HepG2 (cell line): ENCODE measurements around the gene FBXL7. TPM values are rescaled to one million over a fixed set of nuclear protein-coding genes. Genes with fewer than 3 reads are reported as not detected.

Source experiments
- ATAC-seq: fragments of 200-7000 bp; cut with Tn5 transposase; 3 replicates; pipeline ENCODE4 v1.9.1; 2020; ENCODE audit warnings: mild to moderate bottlenecking, moderate library complexity
- BruUV-seq: library from RNA; stranded (reverse); fragments of 400-500 nt; replicated peaks from 2 replicates; lab custom pipeline; 2021; lab: Mats Ljungman, UMichigan
- CTCF ChIA-PET: fragments of 300-600 bp; formaldehyde crosslinking; extraction: SDS; loops from one replicate; lab custom pipeline; 2021; ENCODE audit warnings: low total read pairs, inconsistent platforms, low intra/inter-chr PET ratio; lab: Yijun Ruan, JAX
- POLR2A ChIA-PET: fragments of 350-600 bp; sonication (Branson Sonifier 250); formaldehyde crosslinking; loops from one replicate; lab custom pipeline; 2020; ENCODE audit warnings: antibody characterized with exemption, inconsistent platforms; lab: Yijun Ruan, JAX
- DNase-seq: peaks from one replicate; pipeline ENCODE4 v3.0.0-alpha.2; 2015; ENCODE audit warnings: low spot score
- FAIRE-seq: peaks from 3 replicates; lab custom pipeline; 2011; peaks lifted over from hg19 to GRCh38; lab: Jason Lieb, UNC
- H2AFZ ChIP-seq: one replicate; pipeline ENCODE4 v1.6.1; 2011; ENCODE audit warnings: low read length, inconsistent platforms
- H3K27ac ChIP-seq: fragments of 300-600 bp; 3 replicates; pipeline ENCODE4 v1.8.0; 2011; ENCODE audit warnings: mixed run types, mild to moderate bottlenecking, mixed read lengths, low read length, inconsistent platforms; ENCODE audit not compliant: insufficient read depth; ENCODE audit errors: extremely low read length
- H3K27me3 ChIP-seq, 2 experiments: fragments of 200-600 bp in 1 of 2; 2 replicates in 1 of 2; 3 replicates in 1 of 2; pipeline versions ENCODE4 v1.6.0 to v1.8.0; 2011; ENCODE audit warnings: low read length in 2 of 2, mild to moderate bottlenecking in 2 of 2, moderate library complexity in 2 of 2, inconsistent platforms in 1 of 2; ENCODE audit not compliant: insufficient read depth in 2 of 2, control insufficient read depth in 1 of 2
- H3K36me3 ChIP-seq, 2 experiments: fragments of 200-600 bp in 1 of 2; replicated peaks in 1 of 2; 2 replicates in 1 of 2; 3 replicates in 1 of 2; pipeline versions ENCODE4 v1.5.1 to v1.8.0; 2011; ENCODE audit warnings: low read length in 2 of 2, inconsistent platforms in 1 of 2; ENCODE audit not compliant: insufficient read depth in 2 of 2, control insufficient read depth in 1 of 2
- H3K4me1 ChIP-seq: 2 replicates; pipeline ENCODE4 v1.5.1; 2012; ENCODE audit warnings: low read length, inconsistent platforms; ENCODE audit not compliant: insufficient read depth
- H3K4me2 ChIP-seq: 2 replicates; pipeline ENCODE4 v1.6.0; 2011; ENCODE audit warnings: low read depth, low read length, inconsistent platforms
- H3K4me3 ChIP-seq, 3 experiments: fragments of 200-600 bp in 1 of 3; sonication (generic), shearing (Covaris generic) in 1 of 3; replicated peaks in 1 of 3; 2 replicates each; pipeline ENCODE4 v1.5.1; 2011 to 2016; ENCODE audit warnings: low read length in 3 of 3, inconsistent platforms in 2 of 3, low read depth in 2 of 3, mild to moderate bottlenecking in 2 of 3, control low read depth in 1 of 3, mixed read lengths in 1 of 3; ENCODE audit not compliant: insufficient read depth in 1 of 3
- H3K79me2 ChIP-seq: one replicate; pipeline ENCODE4 v1.6.1; 2011; ENCODE audit warnings: low read length, inconsistent platforms; ENCODE audit not compliant: insufficient read depth
- H3K9ac ChIP-seq: 2 replicates; pipeline ENCODE4 v1.6.0; 2011; ENCODE audit warnings: mild to moderate bottlenecking, low read depth, low read length, inconsistent platforms; ENCODE audit not compliant: insufficient read depth
- H3K9me3 ChIP-seq: 2 replicates; pipeline ENCODE4 v1.5.1; 2012; ENCODE audit warnings: mild to moderate bottlenecking, low read length
- H4K20me1 ChIP-seq: 2 replicates; pipeline ENCODE4 v1.6.0; 2011; ENCODE audit warnings: inconsistent platforms, mild to moderate bottlenecking, low read length, moderate library complexity; ENCODE audit not compliant: insufficient read depth
- MYC ChIP-seq: sonication (generic); formaldehyde crosslinking; IDR thresholded peaks from 2 replicates; pipeline ENCODE4 v1.9.0; 2021; ENCODE audit warnings: missing genetic modification reagents, borderline replicate concordance
- PPARG ChIP-seq: conservative IDR thresholded peaks from 2 replicates; pipeline ENCODE4 v1.6.1; 2016; ENCODE audit warnings: missing biosample characterization, missing genetic modification reagents
- REL ChIP-seq: sonication (generic); formaldehyde crosslinking; conservative IDR thresholded peaks from 2 replicates; pipeline ENCODE4 v1.8.0; 2022; ENCODE audit warnings: mild to moderate bottlenecking, missing genetic modification reagents, moderate library complexity
- ZKSCAN8 ChIP-seq: IDR thresholded peaks from 2 replicates; pipeline ENCODE4 v1.6.1; 2016; ENCODE audit warnings: borderline replicate concordance, missing genetic modification reagents, missing compliant biosample characterization
- ZMAT3 ChIP-seq: sonication (generic); formaldehyde crosslinking; conservative IDR thresholded peaks from 2 replicates; pipeline ENCODE4 v1.7.0; 2021; ENCODE audit warnings: missing genetic modification reagents
- ZNF644 ChIP-seq: IDR thresholded peaks from 2 replicates; pipeline ENCODE4 v1.6.1; 2016; ENCODE audit warnings: low read depth
- ZNF646 ChIP-seq: sonication (generic); formaldehyde crosslinking; IDR thresholded peaks from 2 replicates; pipeline ENCODE4 v1.9.0; 2021; ENCODE audit warnings: mild to moderate bottlenecking, missing genetic modification reagents
- ZNF788 ChIP-seq: sonication (generic); formaldehyde crosslinking; IDR thresholded peaks from 2 replicates; pipeline ENCODE4 v1.5.0; 2020; ENCODE audit warnings: mild to moderate bottlenecking, missing genetic modification reagents, borderline replicate concordance
- WGBS: methylation state at CpG from one replicate; pipeline ENCODE4 v1.1.6; 2017; ENCODE audit warnings: low lambda C conversion rate; 5-methylcytosine and 5-hydroxymethylcytosine counted together
- in situ Hi-C: cut with HindIII; loops from 2 replicates; pipeline ENCODE4 v1.10.0; 2017; ENCODE audit warnings: low pct_unique_long_range_greater_than_20kb; ENCODE audit not compliant: extremely low pct_ligation_motif_present
- intact Hi-C: fragments of 100-400 bp; cut with micrococcal nuclease; formaldehyde crosslinking; loops from one replicate; pipeline ENCODE4 v1.10.0; 2022; ENCODE audit not compliant: unreplicated experiment
- polyA plus RNA-seq, 8 experiments: library from polyadenylated mRNA; depleted of rRNA in 3 of 8; stranded (reverse) in 7 of 8; unstranded in 1 of 8; fragments of >200 nt; fragmentation: Illumina TruSeq in 4 of 8; extraction: Trizol in 4 of 8; gene quantifications; 2 replicates each; pipeline versions ENCODE4 v1.2.1 to v1.2.3, GENCODE V29; 2011 to 2016; ENCODE audit warnings: low read depth in 4 of 8, missing spikeins in 1 of 8, mixed read lengths in 1 of 8; ENCODE audit not compliant: insufficient read depth in 1 of 8
- total RNA-seq, 5 experiments: library from RNA; depleted of rRNA; stranded (reverse); fragments of >200 nt; fragmentation: Illumina TruSeq; extraction: Trizol; gene quantifications; 2 replicates each; pipeline ENCODE4 v1.2.3, GENCODE V29; 2016; ENCODE audit warnings: low read depth in 1 of 5

Gene FBXL7
- total and polyA plus RNA-seq, 2 of the 13 experiments (the other 11 are each of a cell fraction or from before 2014, with no cell fraction given), result 0.07 TPM; not detected in 1

GRCh38 chr5:15690611-15691010, 190.6 kb downstream of the FBXL7 start:
- H3K4me2 ChIP-seq, result no peak overlapping the region
- no peak overlapping the region for H3K4me3 ChIP-seq
- intact Hi-C loops (no loop called here), in situ Hi-C loops (no loop called here)
- H2AFZ ChIP-seq, result no peak overlapping the region
- no peaks in the 10 kb centered on the region for H3K79me2 ChIP-seq
- H3K36me3 ChIP-seq, result no peaks in the 10 kb centered on the region
- no peak overlapping the region for H3K9ac ChIP-seq
- FAIRE-seq (no peak), DNase-seq (no peak), ATAC-seq (no peak)
- H3K27ac ChIP-seq, result no peak overlapping the region
- H3K9me3 ChIP-seq, result no peaks in the 10 kb centered on the region
- no peak for TF ChIP-seq MYC (CRISPR knock-in tag)
- no peak for TF ChIP-seq ZNF788 (CRISPR knock-in tag)
- no peak for TF ChIP-seq ZNF644 (CRISPR knock-in tag)
- TF ChIP-seq ZKSCAN8 (CRISPR knock-in tag), result no peak
- TF ChIP-seq ZMAT3 (CRISPR knock-in tag), result no peak
- TF ChIP-seq PPARG (CRISPR knock-in tag), result no peak
- TF ChIP-seq REL (CRISPR knock-in tag), result no peak
- no peak for TF ChIP-seq ZNF646 (CRISPR knock-in tag)
- ChIA-PET CTCF (no interaction called here), POLR2A (no interaction called here)
- H3K4me1 ChIP-seq, result no peaks in the 10 kb centered on the region
- H4K20me1 ChIP-seq, result no peaks in the 10 kb centered on the region
- no peaks in the 10 kb centered on the region for H3K27me3 ChIP-seq
- WGBS, result 0% methylated on average over 1 of the region's 1 CpG
- BruUV-seq, result no TSS peak
